ENCODE results near the gene ZNF12.

DNA sequence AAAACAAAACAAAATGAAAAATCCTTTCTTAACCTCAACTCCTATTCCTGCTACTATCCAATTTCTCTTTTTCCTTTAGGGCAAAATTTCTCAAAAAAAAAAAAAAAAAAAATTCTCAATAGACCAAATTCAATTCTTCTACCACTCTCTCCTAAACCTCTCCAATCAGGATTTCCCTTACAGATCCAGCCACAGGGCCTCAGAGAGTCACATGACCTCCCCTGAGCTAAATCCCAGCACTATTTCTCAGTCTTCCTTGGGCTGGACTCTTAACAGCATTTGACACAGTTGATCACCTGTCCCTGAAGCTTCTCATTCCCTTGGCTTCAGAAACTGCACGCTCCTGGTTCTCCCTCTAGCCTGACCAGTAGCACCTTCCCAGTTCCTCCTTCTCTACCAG is 4.9 kb downstream of the ZNF12 start:
- TF ChIP-seq, protein P1, sequence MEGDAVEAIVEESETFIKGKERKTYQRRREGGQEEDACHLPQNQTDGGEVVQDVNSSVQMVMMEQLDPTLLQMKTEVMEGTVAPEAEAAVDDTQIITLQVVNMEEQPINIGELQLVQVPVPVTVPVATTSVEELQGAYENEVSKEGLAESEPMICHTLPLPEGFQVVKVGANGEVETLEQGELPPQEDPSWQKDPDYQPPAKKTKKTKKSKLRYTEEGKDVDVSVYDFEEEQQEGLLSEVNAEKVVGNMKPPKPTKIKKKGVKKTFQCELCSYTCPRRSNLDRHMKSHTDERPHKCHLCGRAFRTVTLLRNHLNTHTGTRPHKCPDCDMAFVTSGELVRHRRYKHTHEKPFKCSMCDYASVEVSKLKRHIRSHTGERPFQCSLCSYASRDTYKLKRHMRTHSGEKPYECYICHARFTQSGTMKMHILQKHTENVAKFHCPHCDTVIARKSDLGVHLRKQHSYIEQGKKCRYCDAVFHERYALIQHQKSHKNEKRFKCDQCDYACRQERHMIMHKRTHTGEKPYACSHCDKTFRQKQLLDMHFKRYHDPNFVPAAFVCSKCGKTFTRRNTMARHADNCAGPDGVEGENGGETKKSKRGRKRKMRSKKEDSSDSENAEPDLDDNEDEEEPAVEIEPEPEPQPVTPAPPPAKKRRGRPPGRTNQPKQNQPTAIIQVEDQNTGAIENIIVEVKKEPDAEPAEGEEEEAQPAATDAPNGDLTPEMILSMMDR (IDR thresholded peaks at IDR 0.05) = no peak
- TF ChIP-seq EZH2 (IDR thresholded peaks at IDR 0.05; ENCODE audit: borderline replicate concordance, insufficient read depth, low read depth, low read length, poor library complexity, severe bottlenecking) = no peak

Measured in B cell (primary cell).